Posterior vena cava (tissue), 2 donors: ENCODE measurements around the gene SLC44A4. TPM values are rescaled to one million over a fixed set of nuclear protein-coding genes. Genes with fewer than 3 reads are reported as not detected.

ENCODE experiments used
- DNase-seq: peaks from one replicate; pipeline ENCODE4 v3.0.0-alpha.2; 2020; ENCODE audit warnings: low spot score
- intact Hi-C, 2 donors: fragments of 100-400 bp; cut with DNase I; formaldehyde crosslinking; loops; one replicate each; pipeline versions ENCODE4 v1.14.1 to v1.14.2; 2022 to 2023
- total RNA-seq, 2 donors: library from RNA; stranded (reverse); fragmentation: NEBNext Ultra II Directional; extraction: Animal tissue kit (Norgen Biotek cat#: 25700); gene quantifications; one replicate each; pipeline ENCODE4 v1.2.1, GENCODE V29; 2021
- donor health status: DM: yes; HTN: yes; CAD: no.
- donor health status: DM: yes; HTN: yes; CAD: no.

Gene SLC44A4
- total RNA-seq, 2 donors from 2014 or later: 0.33 to 0.65 TPM

- intact Hi-C loops: loop anchor here (1.0 to 5.0 kb wide), 2 partner anchors 42 to 48 kb away; partner anchors contain the start of gene NEU1 (in 1 of the 2)
- DNase-seq: no peak
These were observed 25.2 kb upstream of the SLC44A4 start for GRCh38 chr6:31903957-31904356.

DNA sequence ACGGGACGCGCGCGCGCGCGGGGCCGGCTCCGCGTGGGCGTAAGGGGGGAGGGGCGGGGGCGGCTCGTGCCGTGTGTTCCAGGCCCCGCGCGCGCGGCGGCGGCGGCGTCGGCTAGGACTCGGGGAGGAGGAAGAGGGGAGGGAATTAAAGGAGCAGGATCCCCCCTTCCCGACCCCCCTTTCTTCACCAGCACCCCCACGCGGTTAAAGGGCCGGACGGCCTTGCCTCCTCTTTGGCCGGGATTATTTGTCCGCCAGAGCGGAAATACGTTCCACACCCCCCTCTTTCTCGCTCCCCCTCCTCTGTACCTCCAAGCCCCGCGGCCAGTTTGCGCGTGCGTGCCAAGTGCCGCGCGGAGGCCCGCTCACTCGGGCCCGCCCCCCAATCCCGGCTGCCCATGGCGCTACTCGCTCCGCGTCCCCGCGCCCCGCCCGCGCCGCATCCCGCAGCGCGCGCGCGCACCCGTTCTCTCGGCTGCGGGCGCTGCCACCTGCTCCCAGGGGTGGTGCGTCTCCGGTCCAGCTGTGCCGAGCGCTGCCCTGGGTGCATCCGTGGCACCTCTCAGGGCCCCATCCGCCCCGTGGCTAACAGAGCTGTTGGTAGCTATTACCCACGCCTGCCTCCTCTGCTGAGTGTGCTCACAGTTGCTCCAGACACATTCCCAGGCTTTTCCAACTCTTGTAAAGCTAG lies 23.3 kb upstream of the SLC44A4 start, which contains the start of gene ZBTB12:
TSS of gene ZBTB12 (minus strand) at position 134 of the 691 bp plus-strand sequence. CDS start 781 bp downstream, outside the sequence.
- intact Hi-C loops: loop anchor here (5.0 kb wide), 1 partner anchor 50 kb away; no protein-coding TSS in a partner anchor
- peak; percentile 95 for DNase-seq

GRCh38 chr6:31901415-31901952 lies 22.7 kb upstream of the SLC44A4 start:
- peak; percentile 87 for DNase-seq
- intact Hi-C loops: loop anchor here (5.0 kb wide), 1 partner anchor 51 kb away; no protein-coding TSS in a partner anchor

DNA sequence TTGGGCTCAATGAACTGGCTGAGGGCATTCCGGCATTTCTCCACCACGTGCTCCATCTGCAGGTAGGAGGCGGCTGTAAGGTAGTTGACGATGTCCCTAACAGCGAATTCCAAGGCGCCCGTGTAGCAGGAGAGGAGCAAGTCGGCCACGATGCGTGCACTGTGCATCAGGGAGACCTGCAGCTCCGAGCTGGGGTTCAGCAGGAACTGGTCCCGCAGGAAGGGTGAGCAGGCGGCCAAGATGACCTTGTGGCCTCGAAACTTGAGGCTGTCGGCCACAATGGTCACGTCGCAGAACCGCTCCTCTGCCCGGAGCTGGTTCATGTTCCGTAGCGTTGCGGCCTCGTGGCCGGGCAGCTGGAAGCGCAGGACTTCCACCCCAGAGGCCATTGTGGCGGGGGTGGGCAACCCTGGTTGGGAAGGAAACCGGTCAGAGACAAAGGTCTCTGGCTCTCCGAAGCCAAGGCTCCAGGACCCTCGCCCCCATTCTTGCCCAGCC lies 22.2 kb upstream of the SLC44A4 start:
- no peak for DNase-seq
- intact Hi-C loops: loop anchor here (5.0 kb wide), 1 partner anchor 51 kb away; no protein-coding TSS in a partner anchor

DNA sequence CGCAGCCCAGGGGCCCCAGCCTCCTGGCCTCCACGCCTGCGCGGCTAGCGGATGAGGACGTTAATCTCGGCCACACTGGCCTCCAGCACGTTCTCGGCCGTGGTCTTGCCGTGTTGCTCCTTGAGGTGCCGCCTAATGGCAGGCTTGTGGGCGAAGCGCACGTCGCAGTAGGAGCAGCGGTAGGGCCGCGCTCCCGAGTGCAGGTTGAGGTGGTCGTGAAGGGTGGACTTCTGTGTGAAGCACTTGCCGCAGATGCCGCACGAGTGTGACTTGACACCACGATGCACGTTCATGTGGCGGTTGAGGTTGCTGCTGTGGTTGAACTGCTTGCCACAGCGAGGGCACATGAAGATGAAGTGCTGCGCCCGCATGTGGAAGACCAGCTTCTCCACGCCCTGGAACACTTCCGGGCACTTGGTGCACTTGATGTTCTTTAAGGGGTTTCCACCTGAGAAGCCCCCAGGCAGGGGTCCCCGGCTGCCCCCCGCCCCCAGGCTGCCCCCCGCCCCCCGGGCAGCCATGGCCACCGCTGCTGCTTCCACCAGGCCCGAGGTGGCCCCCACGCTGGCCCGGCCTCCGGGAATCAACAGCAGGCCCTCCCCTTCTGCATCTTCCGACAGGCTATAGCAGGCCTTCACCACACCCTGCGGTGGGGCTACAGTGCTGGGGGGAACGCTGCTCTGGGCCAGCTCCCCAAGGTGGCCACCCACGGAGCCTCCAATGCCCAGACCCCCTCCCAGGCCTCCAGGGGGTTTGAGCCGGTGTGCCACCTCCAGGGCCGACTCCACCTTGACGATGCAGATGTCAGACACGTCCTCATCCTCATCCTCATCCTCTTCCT lies 21.3 kb upstream of the SLC44A4 start:
- DNase-seq: no peak
- intact Hi-C loops: loop anchor here (5.0 kb wide), 1 partner anchor 52 kb away; no protein-coding TSS in a partner anchor

- DNase-seq: no peak
- intact Hi-C loops: no loop called here
These were observed 20.4 kb upstream of the SLC44A4 start for GRCh38 chr6:31899215-31899614.

GRCh38 chr6:31898383-31899011 lies 19.7 kb upstream of the SLC44A4 start:
- intact Hi-C loops: no loop called here
- DNase-seq: no peak

DNA sequence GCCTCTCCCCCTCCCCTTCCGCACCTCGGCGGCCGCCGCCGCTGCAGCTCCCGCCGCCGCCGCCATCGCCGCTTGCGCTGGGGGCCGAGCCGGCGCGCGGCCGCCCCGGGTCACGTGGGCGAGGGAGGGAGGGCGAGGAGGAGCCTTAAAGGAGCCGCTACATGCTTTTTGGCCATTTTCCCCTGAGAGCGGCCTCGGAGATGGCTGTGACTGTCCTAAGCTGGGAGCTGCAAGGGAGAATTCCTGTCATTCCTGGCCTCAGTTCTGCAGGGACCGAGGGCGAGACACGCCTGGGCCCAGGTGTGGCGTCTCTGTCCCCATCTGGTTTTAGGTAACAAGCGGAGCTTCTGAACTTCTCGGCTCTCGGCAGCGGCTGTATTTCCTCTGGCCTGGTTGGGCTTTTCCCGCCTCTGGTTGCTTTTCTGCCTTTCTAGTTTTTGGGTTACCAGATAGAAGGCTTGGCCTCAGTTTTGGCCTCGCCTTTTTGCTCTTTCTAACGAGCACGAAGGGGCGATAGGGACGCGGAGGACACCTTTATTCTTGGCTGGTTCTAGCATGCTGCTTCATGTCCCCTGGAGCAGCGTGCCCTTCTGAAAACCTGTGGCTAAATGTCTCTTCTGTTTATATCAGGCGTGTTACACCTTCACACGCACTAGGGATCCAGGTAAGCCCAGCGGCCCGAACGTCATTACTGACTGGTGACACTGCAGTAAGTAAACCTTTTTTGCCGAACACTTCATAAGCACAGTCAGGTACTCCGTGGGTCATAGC lies 19.0 kb upstream of the SLC44A4 start, which contains the start of gene EHMT2:
TSS of gene EHMT2 (minus strand) at position 87 of the 771 bp plus-strand sequence. CDS start at position 66, 21 bp downstream.
- DNase-seq: peak; percentile 96
- intact Hi-C loops: no loop called here

DNA sequence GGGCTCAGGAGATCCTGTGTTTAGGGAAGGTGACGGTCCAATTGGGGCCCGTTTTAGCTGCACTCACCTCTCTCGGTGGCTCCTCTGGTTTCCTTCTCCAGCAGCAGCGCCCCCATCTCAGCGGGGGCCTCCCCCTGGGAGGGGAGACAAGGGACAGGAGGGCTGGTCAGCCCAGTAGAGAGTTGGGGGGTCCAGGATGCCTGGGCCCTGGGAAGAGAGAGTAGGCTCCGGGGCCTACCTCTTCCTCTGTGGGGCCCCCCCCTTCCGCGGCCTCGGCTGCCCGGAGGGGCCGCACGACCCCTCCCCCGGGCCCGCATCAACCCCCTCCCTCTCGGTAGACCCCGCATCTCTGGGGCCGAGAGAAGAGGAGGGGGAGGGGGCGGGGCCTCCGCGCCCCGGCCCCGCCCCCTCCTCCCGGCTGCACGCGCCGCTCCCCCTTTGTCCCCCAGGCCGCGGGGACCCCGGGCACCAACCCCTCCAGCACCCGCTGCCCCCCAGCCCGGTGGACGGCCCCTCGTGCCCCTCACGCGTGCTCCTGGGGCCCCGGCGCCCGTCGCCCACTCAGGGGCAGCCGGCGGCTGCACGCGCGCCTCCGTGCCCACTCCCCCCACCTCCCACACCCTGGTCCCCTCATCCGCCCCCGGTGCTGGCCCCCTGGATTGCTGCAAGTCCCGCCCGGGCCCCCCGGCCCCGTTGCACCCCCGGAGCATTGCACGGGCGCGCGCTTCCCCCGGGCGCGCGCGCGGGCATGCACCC lies 18.2 kb upstream of the SLC44A4 start:
- intact Hi-C loops: no loop called here
- peak; percentile 53 for DNase-seq

DNA sequence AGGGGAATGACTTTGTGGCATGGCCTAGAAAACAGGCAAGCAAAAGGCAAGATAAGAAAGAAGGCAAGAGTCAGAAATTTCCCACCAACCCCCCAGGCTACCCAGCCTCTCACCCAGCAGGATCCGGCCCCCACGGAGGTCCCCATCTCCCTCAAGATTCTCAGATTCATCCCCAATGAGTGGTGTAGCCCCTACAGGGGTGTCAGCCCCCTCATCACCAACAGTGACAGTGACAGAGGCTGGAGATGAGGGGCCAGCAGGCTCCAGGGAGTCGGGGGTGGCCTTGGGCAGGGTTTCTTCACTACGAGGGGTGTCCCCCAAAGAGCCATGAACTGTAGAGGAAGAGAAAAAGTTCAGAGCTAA lies 17.7 kb upstream of the SLC44A4 start:
- no peak for DNase-seq
- intact Hi-C loops: no loop called here

DNA sequence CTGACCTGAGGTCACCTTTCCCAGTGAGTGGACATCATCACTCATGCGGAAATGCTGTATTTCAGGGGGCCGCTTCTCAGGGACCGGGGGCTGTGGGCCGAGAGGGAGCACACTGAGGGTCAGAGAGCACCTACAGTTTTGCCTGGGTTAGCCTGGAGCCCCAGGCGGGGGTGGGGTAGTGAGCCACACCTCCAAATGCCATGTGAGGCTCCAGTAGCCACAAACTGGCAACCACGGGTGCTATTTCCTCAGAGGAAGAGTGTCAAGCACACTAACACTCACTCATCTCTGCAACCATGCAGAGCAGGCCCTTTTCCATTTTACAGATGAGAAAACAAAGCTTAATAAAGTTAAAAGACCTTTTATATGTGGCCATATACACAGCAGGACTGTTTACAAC lies 14.0 kb upstream of the SLC44A4 start:
- intact Hi-C loops: no loop called here
- no peak for DNase-seq

DNA sequence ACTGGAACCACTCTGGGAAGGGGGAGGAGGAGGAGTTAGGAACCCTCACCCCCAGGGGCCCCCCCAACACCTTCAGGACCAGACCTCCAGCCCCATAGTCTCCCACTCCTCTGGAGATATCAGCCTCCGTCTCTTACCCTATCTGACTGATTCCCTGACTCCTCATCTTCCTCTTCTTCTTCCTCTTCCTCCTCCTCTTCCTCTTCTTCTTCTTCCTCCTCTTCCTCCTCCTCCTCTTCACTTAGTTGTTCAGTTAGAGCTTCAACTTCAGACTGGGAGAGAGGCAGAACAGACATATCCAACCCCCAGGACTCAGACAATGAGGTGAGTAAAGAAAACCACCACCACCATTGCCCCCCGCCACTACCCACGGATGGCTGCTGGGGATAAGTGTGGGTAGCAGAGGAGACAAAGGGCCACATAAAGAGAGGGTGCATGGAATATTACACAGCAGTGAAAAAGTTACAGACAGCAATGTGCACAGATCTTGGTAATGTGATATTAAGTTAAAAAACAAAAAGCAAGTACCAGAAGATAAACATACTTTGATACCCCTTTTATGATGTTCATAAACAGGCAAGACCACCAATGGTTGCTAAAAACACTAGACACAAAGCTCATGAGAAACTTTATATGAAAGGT lies 10.7 kb upstream of the SLC44A4 start:
- no peak for DNase-seq
- intact Hi-C loops: no loop called here

GRCh38 chr6:31888276-31889258 lies 9.8 kb upstream of the SLC44A4 start:
- DNase-seq: no peak
- intact Hi-C loops: no loop called here

DNA sequence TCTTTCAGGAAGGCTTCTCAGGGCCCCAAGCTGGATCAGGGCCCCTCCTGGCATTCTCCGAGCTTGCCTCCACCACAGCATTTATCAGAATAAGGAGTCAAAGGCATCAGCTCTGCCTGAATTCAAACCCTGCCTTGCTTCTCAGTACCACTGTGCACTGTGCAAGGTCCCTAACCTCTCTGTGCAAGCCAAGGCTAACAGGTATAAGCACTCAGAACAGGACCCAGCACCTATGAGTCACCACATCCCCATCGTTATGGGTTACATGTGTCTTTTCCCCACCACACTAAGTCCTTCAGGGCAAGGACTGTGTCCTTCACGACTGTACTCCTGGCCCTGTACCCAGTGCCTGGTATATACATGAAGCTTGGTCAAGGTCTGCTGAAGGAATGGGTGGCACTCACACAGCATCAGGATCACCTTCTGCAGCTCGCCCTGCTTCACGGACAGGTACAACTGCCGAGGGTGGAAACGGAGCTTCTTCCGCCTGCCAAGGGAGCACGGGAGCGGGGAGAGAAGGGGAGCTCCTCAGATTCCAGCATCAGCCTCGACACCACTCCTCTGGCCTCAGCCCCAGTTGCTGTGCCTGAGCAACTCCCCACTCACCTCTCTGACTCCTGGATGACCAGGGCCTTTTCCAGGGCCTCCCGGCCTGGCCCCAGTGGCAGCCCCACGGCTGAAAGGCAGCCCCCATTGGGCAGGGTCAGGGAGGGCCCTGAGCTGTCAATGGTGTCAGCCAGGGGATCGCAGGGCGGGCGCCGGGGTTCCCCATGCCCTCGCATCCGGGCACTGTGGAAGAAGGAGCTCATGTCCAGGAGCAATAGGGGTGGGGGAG lies 8.6 kb upstream of the SLC44A4 start:
- intact Hi-C loops: no loop called here

GRCh38 chr6:31886541-31886991 lies 7.8 kb upstream of the SLC44A4 start:
- no peak for DNase-seq
- intact Hi-C loops: no loop called here

More for the DNA sequence above, 8.6 kb upstream of the SLC44A4 start:
- DNase-seq: no peak
